ENCODE measurements around the gene BAIAP2L1. TPM values are rescaled to one million over a fixed set of nuclear protein-coding genes. Genes with fewer than 3 reads are reported as not detected.

BAIAP2L1 gene
- polyA plus RNA-seq, 1 donor (not counting 4 experiments of a cell fraction or from before 2014, with no cell fraction given), result 41.7 TPM

GRCh38 chr7:98359395-98359794 is 41.5 kb downstream of the BAIAP2L1 start:
- dilution Hi-C loops (cut with MboI; ENCODE audit: extremely low pct_ligation_motif_present, low sequenced_read_pairs), result no loop called here
- H3K9ac ChIP-seq (ENCODE audit: control insufficient read depth, extremely low read depth, insufficient read depth, low read length), result no peak overlapping the region
- no peak overlapping the region for H3K4me2 ChIP-seq (ENCODE audit: control insufficient read depth, extremely low read depth, insufficient read depth, low read depth, low read length)
- no peaks in the 10 kb centered on the region for H3K9me3 ChIP-seq (ENCODE audit: control insufficient read depth, low read depth, low read length)
- no peak overlapping the region for H3K4me3 ChIP-seq (ENCODE audit: control insufficient read depth in 2 of 3, extremely low read depth in 1 of 3, insufficient read depth in 2 of 3, low read depth in 1 of 3, low read length in 3 of 3)
- H3K27me3 ChIP-seq (ENCODE audit: control insufficient read depth, extremely low read depth, insufficient read depth, low read length), result no peaks in the 10 kb centered on the region
- FAIRE-seq, result no peak
- peaks cover 23% of the 10 kb centered on the region for H3K79me2 ChIP-seq (ENCODE audit: control insufficient read depth, insufficient read depth, low read length)
- TF ChIP-seq CTCF (optimal IDR thresholded peaks at IDR 0.05 in 1 of 3, IDR thresholded peaks at IDR 0.05 in 1 of 3, conservative IDR thresholded peaks at IDR 0.05 in 1 of 3; ENCODE audit: extremely low read depth in 1 of 3, insufficient read depth in 2 of 3, low read length in 3 of 3) (no peak), EZH2 (IDR thresholded peaks at IDR 0.05; ENCODE audit: low read length) (no peak)
- H3K27ac ChIP-seq (ENCODE audit: control insufficient read depth, insufficient read depth, low read length), result no peak overlapping the region
- no peak overlapping the region for H2AFZ ChIP-seq (ENCODE audit: control insufficient read depth, low read length)
- peaks cover 12 to 16% of the 10 kb centered on the region in 2 experiments for H3K36me3 ChIP-seq (ENCODE audit: control insufficient read depth in 2 of 2, extremely low read depth in 1 of 2, insufficient read depth in 2 of 2, low read length in 2 of 2)
- DNase-seq (ENCODE audit: low read depth, low spot score), result no peak
- H3K9me1 ChIP-seq (ENCODE audit: control insufficient read depth, extremely low read depth, insufficient read depth, low read length), result no peaks in the 10 kb centered on the region
- peaks cover 22% of the 10 kb centered on the region for H3K4me1 ChIP-seq (ENCODE audit: control insufficient read depth, extremely low read depth, insufficient read depth, low read length)
- peaks cover 4% of the 10 kb centered on the region for H4K20me1 ChIP-seq (ENCODE audit: control insufficient read depth, extremely low read depth, insufficient read depth, low read length)

- H3K4me2 ChIP-seq (ENCODE audit: control insufficient read depth, extremely low read depth, insufficient read depth, low read depth, low read length), result no peak overlapping the region
- TF ChIP-seq CTCF (optimal IDR thresholded peaks at IDR 0.05 in 1 of 3, IDR thresholded peaks at IDR 0.05 in 1 of 3, conservative IDR thresholded peaks at IDR 0.05 in 1 of 3; ENCODE audit: extremely low read depth in 1 of 3, insufficient read depth in 2 of 3, low read length in 3 of 3), result no peak
- TF ChIP-seq EZH2 (IDR thresholded peaks at IDR 0.05; ENCODE audit: low read length), result no peak
- FAIRE-seq (no peak), DNase-seq (ENCODE audit: low read depth, low spot score) (no peak)
- H2AFZ ChIP-seq (ENCODE audit: control insufficient read depth, low read length), result no peak overlapping the region
- H3K79me2 ChIP-seq (ENCODE audit: control insufficient read depth, insufficient read depth, low read length), result peaks cover 16% of the 10 kb centered on the region
- H4K20me1 ChIP-seq (ENCODE audit: control insufficient read depth, extremely low read depth, insufficient read depth, low read length), result peaks cover 4% of the 10 kb centered on the region
- H3K27me3 ChIP-seq (ENCODE audit: control insufficient read depth, extremely low read depth, insufficient read depth, low read length), result no peaks in the 10 kb centered on the region
- dilution Hi-C loops (cut with MboI; ENCODE audit: extremely low pct_ligation_motif_present, low sequenced_read_pairs), result no loop called here
- no peaks in the 10 kb centered on the region for H3K9me3 ChIP-seq (ENCODE audit: control insufficient read depth, low read depth, low read length)
- H3K9me1 ChIP-seq (ENCODE audit: control insufficient read depth, extremely low read depth, insufficient read depth, low read length), result no peaks in the 10 kb centered on the region
- H3K27ac ChIP-seq (ENCODE audit: control insufficient read depth, insufficient read depth, low read length), result no peak overlapping the region
- H3K9ac ChIP-seq (ENCODE audit: control insufficient read depth, extremely low read depth, insufficient read depth, low read length), result no peak overlapping the region
- no peak overlapping the region for H3K4me3 ChIP-seq (ENCODE audit: control insufficient read depth in 2 of 3, extremely low read depth in 1 of 3, insufficient read depth in 2 of 3, low read depth in 1 of 3, low read length in 3 of 3)
- peaks cover 28% of the 10 kb centered on the region for H3K4me1 ChIP-seq (ENCODE audit: control insufficient read depth, extremely low read depth, insufficient read depth, low read length)
- H3K36me3 ChIP-seq (ENCODE audit: control insufficient read depth in 2 of 2, extremely low read depth in 1 of 2, insufficient read depth in 2 of 2, low read length in 2 of 2), result peaks cover 12 to 13% of the 10 kb centered on the region in 2 experiments
Observed at GRCh38 chr7:98358706-98359105, 42.2 kb downstream of the BAIAP2L1 start.

Measured in keratinocyte (primary cell).